H9 (cell line): ENCODE measurements around the gene TRIL. TPM values are rescaled to one million over a fixed set of nuclear protein-coding genes. Genes with fewer than 3 reads are reported as not detected.

Experiments used
- DNase-seq: peaks from one replicate; pipeline ENCODE4 v3.0.0-alpha.2; 2017
- H2AFZ ChIP-seq: one replicate; pipeline ENCODE4 v1.6.1; 2013; ENCODE audit warnings: mild to moderate bottlenecking, low read length, control low read depth, moderate library complexity
- H2AK5ac ChIP-seq: 2 replicates; pipeline ENCODE4 v1.6.1; 2013; ENCODE audit warnings: low read length, control low read depth, mixed read lengths; ENCODE audit not compliant: insufficient read length
- H2BK120ac ChIP-seq: one replicate; pipeline ENCODE4 v1.6.1; 2013; ENCODE audit warnings: low read depth, mild to moderate bottlenecking, low read length, control low read depth, inconsistent platforms; ENCODE audit not compliant: poor library complexity, severe bottlenecking
- H2BK12ac ChIP-seq: 2 replicates; pipeline ENCODE4 v1.6.1; 2013; ENCODE audit warnings: low read length, control low read depth, mixed read lengths, low read depth; ENCODE audit not compliant: insufficient read length
- H2BK15ac ChIP-seq: 2 replicates; pipeline ENCODE4 v1.6.1; 2013; ENCODE audit warnings: low read depth, low read length, control low read depth
- H2BK20ac ChIP-seq: one replicate; pipeline ENCODE4 v1.6.1; 2013; ENCODE audit warnings: low read depth, mild to moderate bottlenecking, low read length, control low read depth, inconsistent platforms; ENCODE audit not compliant: poor library complexity, severe bottlenecking
- H2BK5ac ChIP-seq: 2 replicates; pipeline ENCODE4 v1.6.1; 2013; ENCODE audit warnings: low read length, control low read depth, mixed read lengths; ENCODE audit not compliant: insufficient read length
- H3K14ac ChIP-seq: 2 replicates; pipeline ENCODE4 v1.6.1; 2013; ENCODE audit warnings: low read length, control low read depth; ENCODE audit not compliant: insufficient read depth
- H3K18ac ChIP-seq: 2 replicates; pipeline ENCODE4 v1.6.1; 2013; ENCODE audit warnings: low read depth, mild to moderate bottlenecking, mixed read lengths, low read length, control low read depth; ENCODE audit not compliant: insufficient read length
- H3K23ac ChIP-seq: 2 replicates; pipeline ENCODE4 v1.6.1; 2013; ENCODE audit warnings: low read length, control low read depth, mixed read lengths, low read depth; ENCODE audit not compliant: insufficient read length
- H3K23me2 ChIP-seq: 2 replicates; pipeline ENCODE4 v1.6.1; 2013; ENCODE audit warnings: low read depth, mild to moderate bottlenecking, mixed read lengths, low read length, control low read depth; ENCODE audit not compliant: insufficient read length, poor library complexity, severe bottlenecking
- H3K27ac ChIP-seq: 2 replicates; pipeline ENCODE4 v1.5.1; 2013; ENCODE audit warnings: low read length, control low read depth, mixed read lengths, low read depth; ENCODE audit not compliant: insufficient read length
- H3K27me3 ChIP-seq: 2 replicates; pipeline ENCODE4 v1.6.1; 2013; ENCODE audit warnings: low read length, control low read depth, inconsistent platforms; ENCODE audit not compliant: insufficient read depth
- H3K4ac ChIP-seq: 2 replicates; pipeline ENCODE4 v1.6.1; 2013; ENCODE audit warnings: low read depth, mild to moderate bottlenecking, control low read depth, inconsistent platforms, low read length, moderate library complexity
- H3K4me1 ChIP-seq: 2 replicates; pipeline ENCODE4 v1.6.1; 2013; ENCODE audit warnings: low read length, control low read depth, inconsistent platforms; ENCODE audit not compliant: insufficient read depth
- H3K4me2 ChIP-seq: 2 replicates; pipeline ENCODE4 v1.6.1; 2013; ENCODE audit warnings: low read length, control low read depth, mixed read lengths; ENCODE audit not compliant: insufficient read length, insufficient read depth
- H3K56ac ChIP-seq: 2 replicates; pipeline ENCODE4 v1.6.1; 2013; ENCODE audit warnings: low read depth, mild to moderate bottlenecking, mixed read lengths, low read length, control low read depth; ENCODE audit not compliant: insufficient read length
- H3K79me1 ChIP-seq: 2 replicates; pipeline ENCODE4 v1.6.1; 2013; ENCODE audit warnings: low read depth, mild to moderate bottlenecking, moderate library complexity, low read length, control low read depth, inconsistent platforms; ENCODE audit not compliant: insufficient read depth, poor library complexity, severe bottlenecking
- H3K79me2 ChIP-seq: 2 replicates; pipeline ENCODE4 v1.6.1; 2013; ENCODE audit warnings: low read length, control low read depth, inconsistent platforms; ENCODE audit not compliant: insufficient read depth
- H3K9ac ChIP-seq: 2 replicates; pipeline ENCODE4 v1.6.1; 2013; ENCODE audit warnings: low read length, control low read depth, mixed read lengths; ENCODE audit not compliant: insufficient read length; ENCODE audit errors: extremely low read depth
- H3K9me3 ChIP-seq: one replicate; pipeline ENCODE4 v1.6.1; 2013; ENCODE audit warnings: low read depth, low read length, inconsistent platforms; ENCODE audit not compliant: control insufficient read depth
- H3T11ph ChIP-seq: one replicate; pipeline ENCODE4 v1.6.1; 2013; ENCODE audit warnings: mild to moderate bottlenecking, low read length, control low read depth, inconsistent platforms
- H4K20me1 ChIP-seq: one replicate; pipeline ENCODE4 v1.6.1; 2013; ENCODE audit not compliant: control insufficient read depth, insufficient read length, insufficient read depth
- H4K5ac ChIP-seq: 2 replicates; pipeline ENCODE4 v1.6.1; 2013; ENCODE audit warnings: low read depth, mild to moderate bottlenecking, mixed read lengths, low read length, control low read depth; ENCODE audit not compliant: insufficient read length
- H4K8ac ChIP-seq: replicated peaks from 2 replicates; pipeline ENCODE4 v1.6.1; 2013; ENCODE audit warnings: low read length, control low read depth, mixed read lengths, low read depth; ENCODE audit not compliant: insufficient read length
- H4K91ac ChIP-seq: 2 replicates; pipeline ENCODE4 v1.6.1; 2013; ENCODE audit warnings: low read depth, mild to moderate bottlenecking, moderate library complexity, mixed read lengths, low read length, control low read depth; ENCODE audit not compliant: insufficient read length
- H3K27ac Mint-ChIP-seq, 3 experiments: 2 replicates in 2 of 3; 3 replicates in 1 of 3; pipeline ENCODE4 v1.8.0; 2020 to 2021; ENCODE audit warnings: mixed read lengths in 3 of 3, mild to moderate bottlenecking in 1 of 3, moderate library complexity in 1 of 3
- H3K27me3 Mint-ChIP-seq: 2 replicates; pipeline ENCODE4 v1.8.0; 2021; ENCODE audit warnings: low read depth, mild to moderate bottlenecking, moderate library complexity, mixed read lengths
- H3K36me3 Mint-ChIP-seq, 3 experiments: 2 replicates in 2 of 3; 3 replicates in 1 of 3; pipeline ENCODE4 v1.8.0; 2020 to 2021; ENCODE audit warnings: low read depth in 3 of 3, mixed read lengths in 3 of 3; ENCODE audit not compliant: insufficient read depth in 1 of 3
- H3K4me1 Mint-ChIP-seq, 2 experiments: 2 replicates each; pipeline ENCODE4 v1.8.0; 2020; ENCODE audit warnings: mixed read lengths in 2 of 2
- H3K4me3 Mint-ChIP-seq, 2 experiments: 2 replicates in 1 of 2; 3 replicates in 1 of 2; pipeline ENCODE4 v1.8.0; 2020 to 2021; ENCODE audit warnings: mild to moderate bottlenecking in 2 of 2, mixed read lengths in 2 of 2, moderate library complexity in 1 of 2
- H3K9me3 Mint-ChIP-seq, 2 experiments: 2 replicates in 1 of 2; 3 replicates in 1 of 2; pipeline ENCODE4 v1.8.0; 2020; ENCODE audit warnings: mild to moderate bottlenecking in 2 of 2, mixed read lengths in 2 of 2, moderate library complexity in 1 of 2
- CTCF ChIP-seq: fragments of 200-600 bp; sonication (generic); conservative IDR thresholded peaks from 3 replicates; pipeline ENCODE4 v1.8.0; 2021; ENCODE audit warnings: antibody characterized with exemption, mild to moderate bottlenecking
- WGBS: extraction: QIAGEN DNeasy Blood & Tissue Kit; methylation state at CpG from one replicate; pipeline ENCODE4 v1.1.7; 2013; ENCODE audit warnings: missing lambda C conversion rate, low lambda C conversion rate, mixed read lengths; ENCODE audit not compliant: insufficient read length; ENCODE audit errors: extremely low coverage; 5-methylcytosine and 5-hydroxymethylcytosine counted together
- total RNA-seq: library from RNA; stranded (reverse); gene quantifications from 2 replicates; pipeline ENCODE4 v1.2.1, GENCODE V29; 2021

Gene TRIL
- total RNA-seq, 1 experiment from 2014 or later: 3.1 TPM

- Histone ChIP-seq H3K79me1 (no peaks in the 10 kb centered on the region), H4K20me1 (no peaks in the 10 kb centered on the region), H3K23ac (no peak overlapping the region), H2BK15ac (no peak overlapping the region), H3K14ac (no peak overlapping the region), H3K9ac (no peak overlapping the region), H3K18ac (no peak overlapping the region), H2BK12ac (no peak overlapping the region), H3K9me3 (no peaks in the 10 kb centered on the region), H2BK20ac (no peak overlapping the region), H3K23me2 (no peaks in the 10 kb centered on the region), H3K4ac (no peak overlapping the region), H3K4me2 (no peak overlapping the region), H2BK5ac (no peak overlapping the region), H2AFZ (no peak overlapping the region), H4K91ac (no peak overlapping the region), H2BK120ac (no peak overlapping the region), H3K56ac (no peak overlapping the region), H4K8ac (no peak overlapping the region), H3T11ph (no peak overlapping the region), H3K79me2 (no peaks in the 10 kb centered on the region), H3K27me3 (no peaks in the 10 kb centered on the region), H4K5ac (no peak overlapping the region), H2AK5ac (no peak overlapping the region), H3K27ac (no peak overlapping the region), H3K4me1 (peaks cover 14% of the 10 kb centered on the region)
- Mint-ChIP-seq H3K27me3 (no peaks in the 10 kb centered on the region), H3K36me3 (no peaks in the 10 kb centered on the region), H3K9me3 (no peaks in the 10 kb centered on the region), H3K27ac (no peak overlapping the region), H3K4me3 (no peak overlapping the region), H3K4me1 (peaks cover 40 to 41% of the 10 kb centered on the region in 2 experiments)
- no peak for DNase-seq
- WGBS: no CpG with 5 or more reads among the region's 8 CpGs
- no peak for TF ChIP-seq CTCF
Observed at GRCh38 chr7:28980451-28981160, 22.5 kb upstream of the TRIL start.
